ENCODE data around the gene NCAPD2. TPM values are rescaled to one million over a fixed set of nuclear protein-coding genes. Genes with fewer than 3 reads are reported as not detected.
A peak's percentile ranks its signal among the peaks of the same experiment; 100 is the strongest.

The NCAPD2 gene
- total and polyA plus RNA-seq, 2 donors (not counting 3 experiments of a cell fraction or from before 2014, with no cell fraction given), result 41.8 to 90.1 TPM

GRCh38 chr12:6553051-6553868 lies 59.4 kb downstream of the NCAPD2 start:
- Histone ChIP-seq H3K27ac (ENCODE audit: insufficient read depth, low read depth, low read length) (no peak overlapping the region), H3K9me1 (replicated peaks; ENCODE audit: control insufficient read depth, extremely low read depth, insufficient read depth, low read length) (no peaks in the 10 kb centered on the region), H3K4me2 (ENCODE audit: insufficient read depth, low read length) (peak overlapping the region; percentile 92), H4K20me1 (replicated peaks; ENCODE audit: control insufficient read depth, extremely low read depth, insufficient read depth, low read length) (no peaks in the 10 kb centered on the region), H3K9ac (replicated peaks; ENCODE audit: extremely low read depth, insufficient read depth, low read length) (no peak overlapping the region), H2AFZ (ENCODE audit: low read depth, low read length) (no peak overlapping the region), H3K4me3 (replicated peaks in 1 of 3; ENCODE audit: insufficient read depth in 1 of 3, low read depth in 1 of 3, low read length in 3 of 3) (no peak overlapping the region), H3K9me3 (replicated peaks; ENCODE audit: control insufficient read depth, insufficient read depth, low read length) (no peaks in the 10 kb centered on the region), H3K36me3 (ENCODE audit: control insufficient read depth in 2 of 2, extremely low read depth in 1 of 2, insufficient read depth in 2 of 2, low read length in 2 of 2) (peaks cover 6 to 15% of the 10 kb centered on the region in 2 experiments), H3K79me2 (ENCODE audit: control insufficient read depth, insufficient read depth, low read length) (peaks cover 51% of the 10 kb centered on the region), H3K4me1 (ENCODE audit: control insufficient read depth, extremely low read depth, insufficient read depth, low read length) (peaks cover 55% of the 10 kb centered on the region), H3K27me3 (ENCODE audit: control insufficient read depth in 2 of 2, insufficient read depth in 2 of 2, low read length in 2 of 2) (no peaks in the 10 kb centered on the region)
- POLR2A ChIA-PET, result interaction anchor here (1.0 to 1.8 kb wide), 4 partner anchors 14 to 19 kb away, joined by 5 to 10 read pairs (median 6); partner anchors contain the start of gene GAPDH
- FAIRE-seq, result peak; percentile 37
- intact Hi-C loops (cut with micrococcal nuclease), result loop anchor here (5.0 kb wide), 1 partner anchor 144 kb away; no protein-coding TSS in a partner anchor
- no peak for DNase-seq (ENCODE audit: low read depth, low spot score)
- TF ChIP-seq MYC (IDR thresholded peaks at IDR 0.05; ENCODE audit: low read depth, low read length) (no peak), GATA2 (IDR thresholded peaks at IDR 0.05; ENCODE audit: insufficient read depth, insufficient read length, low read depth, low read length) (no peak), MAX (IDR thresholded peaks at IDR 0.05; ENCODE audit: insufficient read depth, insufficient read length) (no peak), JUN (IDR thresholded peaks at IDR 0.05; ENCODE audit: borderline replicate concordance, insufficient read depth, insufficient read length, low read depth) (no peak), POLR2AphosphoS5 (IDR thresholded peaks at IDR 0.05; ENCODE audit: insufficient read depth, low read depth, low read length) (no peak), CTCF (IDR thresholded peaks at IDR 0.05; ENCODE audit: extremely low read depth in 1 of 2, insufficient read depth in 1 of 2, low read depth in 1 of 2, low read length in 2 of 2) (no peak), EZH2 (IDR thresholded peaks at IDR 0.05; ENCODE audit: borderline replicate concordance, low read depth, low read length, severe bottlenecking) (no peak), POLR2A (IDR thresholded peaks at IDR 0.05; ENCODE audit: low read depth, low read length) (no peak), FOS (IDR thresholded peaks at IDR 0.05; ENCODE audit: borderline replicate concordance, insufficient read depth, low read length) (no peak)
- dilution Hi-C loops (cut with MboI; ENCODE audit: extremely low pct_ligation_motif_present, low sequenced_read_pairs), result no loop called here
- no TSS peak for BruUV-seq (replicated peaks)
- CTCF ChIA-PET, result interaction anchor here (1.0 to 10.3 kb wide), 13 partner anchors 11 to 338 kb away, joined by 3 to 145 read pairs (median 5); partner anchors contain the start of genes GAPDH and NOP2

All from endothelial cell of umbilical vein (primary cell).